GM23338 (cell line): ENCODE measurements around the gene ZBTB7B. TPM values are rescaled to one million over a fixed set of nuclear protein-coding genes. Genes with fewer than 3 reads are reported as not detected.

Experiments
- ATAC-seq: fragments of 200-7000 bp; cut with Tn5 transposase; 3 replicates; pipeline ENCODE4 v1.9.1; 2020
- DNase-seq: peaks from one replicate; pipeline ENCODE4 v3.0.0-alpha.2; 2015; ENCODE audit warnings: low spot score
- H2AFZ ChIP-seq: fragments of 200-600 bp; sonication (generic); 2 replicates; pipeline ENCODE4 v1.8.0; 2016; ENCODE audit warnings: antibody characterized with exemption, mild to moderate bottlenecking, moderate library complexity
- H3F3A ChIP-seq: fragments of 200-600 bp; sonication (generic); replicated peaks from 2 replicates; pipeline ENCODE4 v1.8.0; 2017; ENCODE audit warnings: antibody characterized with exemption, mixed run types, low read depth
- H3K27ac ChIP-seq: fragments of 200-600 bp; sonication (generic); 2 replicates; pipeline ENCODE4 v1.6.1; 2016; ENCODE audit warnings: low read depth
- H3K27me3 ChIP-seq: fragments of 200-600 bp; sonication (generic); 2 replicates; pipeline ENCODE4 v1.8.0; 2016; ENCODE audit warnings: mild to moderate bottlenecking, mixed run types, moderate library complexity; ENCODE audit not compliant: insufficient read depth
- H3K36me3 ChIP-seq: fragments of 200-600 bp; sonication (generic); 2 replicates; pipeline ENCODE4 v1.8.0; 2016; ENCODE audit warnings: mild to moderate bottlenecking; ENCODE audit not compliant: insufficient read depth
- H3K4me1 ChIP-seq: fragments of 200-600 bp; sonication (generic); 2 replicates; pipeline ENCODE4 v1.8.0; 2016; ENCODE audit warnings: mild to moderate bottlenecking, moderate library complexity; ENCODE audit not compliant: insufficient read depth
- H3K4me2 ChIP-seq: fragments of 200-600 bp; sonication (generic); 2 replicates; pipeline ENCODE4 v1.7.1; 2017; ENCODE audit warnings: mixed run types
- H3K4me3 ChIP-seq: fragments of 200-600 bp; sonication (generic); 2 replicates; pipeline ENCODE4 v1.6.1; 2016; ENCODE audit warnings: mixed run types
- H3K79me2 ChIP-seq: fragments of 200-600 bp; sonication (generic); replicated peaks from 2 replicates; pipeline ENCODE4 v1.8.0; 2017; ENCODE audit warnings: mild to moderate bottlenecking; ENCODE audit not compliant: insufficient read depth
- H3K9me2 ChIP-seq: fragments of 200-600 bp; sonication (generic); 2 replicates; pipeline ENCODE4 v1.8.0; 2017; ENCODE audit not compliant: insufficient read depth
- H4K20me1 ChIP-seq: fragments of 200-600 bp; sonication (generic); replicated peaks from 2 replicates; pipeline ENCODE4 v1.8.0; 2017; ENCODE audit warnings: mild to moderate bottlenecking; ENCODE audit not compliant: insufficient read depth
- H3K27ac Mint-ChIP-seq: 2 replicates; pipeline ENCODE4 v1.8.0; 2020; ENCODE audit warnings: inconsistent platforms, mild to moderate bottlenecking, moderate library complexity, mixed read lengths
- H3K27me3 Mint-ChIP-seq: 3 replicates; pipeline ENCODE4 v1.8.0; 2022; ENCODE audit warnings: low read depth, mild to moderate bottlenecking, moderate library complexity, mixed read lengths, inconsistent platforms; ENCODE audit not compliant: insufficient read depth, poor library complexity
- H3K36me3 Mint-ChIP-seq: 3 replicates; pipeline ENCODE4 v1.8.0; 2021; ENCODE audit warnings: low read depth, mild to moderate bottlenecking, inconsistent platforms, moderate library complexity, mixed read lengths
- H3K4me1 Mint-ChIP-seq: 3 replicates; pipeline ENCODE4 v1.8.0; 2020; ENCODE audit warnings: mild to moderate bottlenecking, inconsistent platforms, mixed read lengths
- H3K4me3 Mint-ChIP-seq: 3 replicates; pipeline ENCODE4 v1.8.0; 2021; ENCODE audit warnings: moderate library complexity, mild to moderate bottlenecking, inconsistent platforms, mixed read lengths
- H3K9me3 Mint-ChIP-seq: 3 replicates; pipeline ENCODE4 v1.8.0; 2020; ENCODE audit warnings: moderate library complexity, mild to moderate bottlenecking, inconsistent platforms, mixed read lengths
- EZH2 ChIP-seq: fragments of 200-600 bp; sonication (generic); IDR thresholded peaks from one replicate; pipeline ENCODE4 v1.8.0; 2017; ENCODE audit warnings: antibody characterized with exemption, mild to moderate bottlenecking, low read depth; ENCODE audit not compliant: unreplicated experiment
- EZH2phosphoT487 ChIP-seq: fragments of 200-600 bp; sonication (generic); IDR thresholded peaks from one replicate; pipeline ENCODE4 v1.8.1; 2018; ENCODE audit warnings: antibody characterized with exemption; ENCODE audit not compliant: unreplicated experiment
- POLR2AphosphoS5 ChIP-seq: IDR thresholded peaks from 2 replicates; pipeline ENCODE4 v1.6.1; 2016; ENCODE audit warnings: antibody characterized with exemption, low read depth
- STAT1 ChIP-seq: IDR thresholded peaks from one replicate; pipeline ENCODE4 v1.6.1; 2016; ENCODE audit warnings: antibody characterized with exemption; ENCODE audit not compliant: unreplicated experiment
- ZNF331 ChIP-seq: fragments of 250-450 bp; sonication (Bioruptor Pico); IDR thresholded peaks from 2 replicates; pipeline ENCODE4 v1.5.0; 2020; ENCODE audit warnings: low read depth, mild to moderate bottlenecking, moderate library complexity
- polyA plus RNA-seq: library from polyadenylated mRNA; unstranded; fragments of >200 nt; fragmentation: Nextera tagmentation; extraction: Ambion mirVana; gene quantifications from 2 replicates; pipeline ENCODE4 v1.2.1, GENCODE V29; 2016
- total RNA-seq: library from RNA; depleted of rRNA; stranded (reverse); fragments of >200 nt; shearing (Covaris generic); gene quantifications from 2 replicates; pipeline ENCODE4 v1.2.3, GENCODE V29; 2014
- TF ChIP-seq, protein P1 (sequence below), 2 experiments: fragments of 200-600 bp in 1 of 2; sonication (generic) in 1 of 2; conservative IDR thresholded peaks; 2 replicates each; pipeline versions ENCODE4 v1.5.1 to v1.6.1; 2016 to 2017; ENCODE audit warnings: antibody characterized with exemption in 2 of 2, low read depth in 2 of 2, mild to moderate bottlenecking in 2 of 2, moderate library complexity in 1 of 2
- TF ChIP-seq, protein P2 (sequence below): IDR thresholded peaks from one replicate; pipeline ENCODE4 v1.6.1; 2018; ENCODE audit warnings: antibody characterized with exemption; ENCODE audit not compliant: unreplicated experiment
- TF ChIP-seq, protein P3 (sequence below): fragments of 250-450 bp; sonication (Bioruptor Pico); IDR thresholded peaks from 2 replicates; pipeline ENCODE4 v1.5.0; 2020; ENCODE audit warnings: mild to moderate bottlenecking, moderate library complexity

ZBTB7B gene
- total and polyA plus RNA-seq, 2 experiments from 2014 or later: 3.6 to 32.6 TPM

DNA sequence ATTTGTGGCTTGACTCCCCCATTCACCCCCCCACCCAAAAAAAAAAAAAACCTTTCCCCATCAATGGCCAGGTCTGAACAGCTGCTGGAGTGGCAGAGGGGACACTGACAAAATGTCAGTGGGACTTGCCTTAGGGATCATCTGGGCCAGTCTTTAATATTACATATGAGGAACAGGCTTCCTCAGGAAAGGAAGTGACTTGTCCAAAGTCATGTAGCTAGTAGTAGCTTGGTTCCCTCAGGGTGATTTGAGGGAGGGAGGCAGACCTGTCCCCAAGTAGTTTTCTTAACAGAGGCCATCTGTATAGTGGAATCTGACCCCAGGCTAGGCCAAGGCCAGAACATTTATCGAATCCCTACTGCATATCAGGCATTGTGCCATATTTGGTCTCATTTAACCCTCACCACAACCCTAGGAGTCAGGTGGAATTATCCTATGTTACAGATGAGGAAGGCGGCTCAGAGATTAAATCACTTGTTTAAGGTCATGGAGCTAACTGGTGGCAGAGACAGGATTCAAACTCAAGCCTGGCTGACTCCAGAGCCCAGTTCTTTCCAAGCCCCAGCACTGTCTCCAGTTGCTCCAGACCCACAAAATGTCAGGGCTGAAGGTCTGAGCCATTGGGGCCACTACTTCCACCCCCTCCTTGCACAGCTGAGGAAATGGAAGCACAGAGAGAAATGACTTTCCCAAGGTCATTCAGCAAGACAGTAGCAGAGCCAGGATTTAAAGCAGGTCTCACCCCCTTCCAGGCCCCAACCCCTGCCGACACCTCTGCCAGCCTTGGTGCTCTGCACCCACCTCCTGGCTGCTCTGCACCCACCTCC, 10.4 kb downstream of the ZBTB7B start (continued):
- TF ChIP-seq, protein P1, sequence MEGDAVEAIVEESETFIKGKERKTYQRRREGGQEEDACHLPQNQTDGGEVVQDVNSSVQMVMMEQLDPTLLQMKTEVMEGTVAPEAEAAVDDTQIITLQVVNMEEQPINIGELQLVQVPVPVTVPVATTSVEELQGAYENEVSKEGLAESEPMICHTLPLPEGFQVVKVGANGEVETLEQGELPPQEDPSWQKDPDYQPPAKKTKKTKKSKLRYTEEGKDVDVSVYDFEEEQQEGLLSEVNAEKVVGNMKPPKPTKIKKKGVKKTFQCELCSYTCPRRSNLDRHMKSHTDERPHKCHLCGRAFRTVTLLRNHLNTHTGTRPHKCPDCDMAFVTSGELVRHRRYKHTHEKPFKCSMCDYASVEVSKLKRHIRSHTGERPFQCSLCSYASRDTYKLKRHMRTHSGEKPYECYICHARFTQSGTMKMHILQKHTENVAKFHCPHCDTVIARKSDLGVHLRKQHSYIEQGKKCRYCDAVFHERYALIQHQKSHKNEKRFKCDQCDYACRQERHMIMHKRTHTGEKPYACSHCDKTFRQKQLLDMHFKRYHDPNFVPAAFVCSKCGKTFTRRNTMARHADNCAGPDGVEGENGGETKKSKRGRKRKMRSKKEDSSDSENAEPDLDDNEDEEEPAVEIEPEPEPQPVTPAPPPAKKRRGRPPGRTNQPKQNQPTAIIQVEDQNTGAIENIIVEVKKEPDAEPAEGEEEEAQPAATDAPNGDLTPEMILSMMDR (conservative IDR thresholded peaks at IDR 0.05; ENCODE audit: low read depth in 2 of 2): no peak
- TF ChIP-seq, protein P2, sequence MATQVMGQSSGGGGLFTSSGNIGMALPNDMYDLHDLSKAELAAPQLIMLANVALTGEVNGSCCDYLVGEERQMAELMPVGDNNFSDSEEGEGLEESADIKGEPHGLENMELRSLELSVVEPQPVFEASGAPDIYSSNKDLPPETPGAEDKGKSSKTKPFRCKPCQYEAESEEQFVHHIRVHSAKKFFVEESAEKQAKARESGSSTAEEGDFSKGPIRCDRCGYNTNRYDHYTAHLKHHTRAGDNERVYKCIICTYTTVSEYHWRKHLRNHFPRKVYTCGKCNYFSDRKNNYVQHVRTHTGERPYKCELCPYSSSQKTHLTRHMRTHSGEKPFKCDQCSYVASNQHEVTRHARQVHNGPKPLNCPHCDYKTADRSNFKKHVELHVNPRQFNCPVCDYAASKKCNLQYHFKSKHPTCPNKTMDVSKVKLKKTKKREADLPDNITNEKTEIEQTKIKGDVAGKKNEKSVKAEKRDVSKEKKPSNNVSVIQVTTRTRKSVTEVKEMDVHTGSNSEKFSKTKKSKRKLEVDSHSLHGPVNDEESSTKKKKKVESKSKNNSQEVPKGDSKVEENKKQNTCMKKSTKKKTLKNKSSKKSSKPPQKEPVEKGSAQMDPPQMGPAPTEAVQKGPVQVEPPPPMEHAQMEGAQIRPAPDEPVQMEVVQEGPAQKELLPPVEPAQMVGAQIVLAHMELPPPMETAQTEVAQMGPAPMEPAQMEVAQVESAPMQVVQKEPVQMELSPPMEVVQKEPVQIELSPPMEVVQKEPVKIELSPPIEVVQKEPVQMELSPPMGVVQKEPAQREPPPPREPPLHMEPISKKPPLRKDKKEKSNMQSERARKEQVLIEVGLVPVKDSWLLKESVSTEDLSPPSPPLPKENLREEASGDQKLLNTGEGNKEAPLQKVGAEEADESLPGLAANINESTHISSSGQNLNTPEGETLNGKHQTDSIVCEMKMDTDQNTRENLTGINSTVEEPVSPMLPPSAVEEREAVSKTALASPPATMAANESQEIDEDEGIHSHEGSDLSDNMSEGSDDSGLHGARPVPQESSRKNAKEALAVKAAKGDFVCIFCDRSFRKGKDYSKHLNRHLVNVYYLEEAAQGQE: no peak
- no peak for TF ChIP-seq POLR2AphosphoS5

DNA sequence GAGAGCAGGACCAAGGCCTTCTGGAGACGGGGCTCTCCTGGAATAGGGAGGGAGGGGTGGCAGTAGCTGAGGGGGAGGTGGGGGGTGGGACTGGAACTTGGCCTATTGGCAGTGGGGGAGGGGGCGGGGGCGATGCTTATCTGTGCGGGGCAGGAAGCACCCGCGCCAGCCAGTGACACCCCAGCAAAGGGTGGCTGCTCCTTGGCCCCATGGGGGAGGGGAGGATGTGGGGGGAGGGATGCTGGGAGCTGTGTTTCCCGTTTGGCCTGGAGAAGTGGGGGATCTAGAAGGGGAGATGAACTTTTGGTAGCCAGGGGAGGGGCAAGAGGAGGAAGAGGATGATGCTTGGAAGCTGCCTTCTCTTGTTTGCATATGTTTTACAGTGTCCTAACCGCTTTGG, 11.0 kb downstream of the ZBTB7B start:
- Histone ChIP-seq H3K27me3 (no peaks in the 10 kb centered on the region), H3K4me1 (peaks cover 50% of the 10 kb centered on the region), H3K79me2 (peaks cover 9% of the 10 kb centered on the region), H3F3A (0 out of 2 replicates have a peak, but pooled peaks cover 3% of the 10 kb centered on the region), H2AFZ (no peak overlapping the region), H3K9me2 (no peaks in the 10 kb centered on the region), H3K27ac (no peak overlapping the region), H3K36me3 (no peaks in the 10 kb centered on the region), H3K4me3 (no peak overlapping the region), H4K20me1 (peaks cover 10% of the 10 kb centered on the region), H3K4me2 (no peak overlapping the region)
- ATAC-seq: no peak
- H3K4me1 Mint-ChIP-seq: peaks cover 57% of the 10 kb centered on the region
- H3K27me3 Mint-ChIP-seq: peaks cover 28% of the 10 kb centered on the region
- no peak for DNase-seq
- no peak overlapping the region for H3K27ac Mint-ChIP-seq
- no peak overlapping the region for H3K4me3 Mint-ChIP-seq
- no peaks in the 10 kb centered on the region for H3K9me3 Mint-ChIP-seq
- H3K36me3 Mint-ChIP-seq: peaks cover 30% of the 10 kb centered on the region
- TF ChIP-seq EZH2: no peak
- TF ChIP-seq EZH2phosphoT487: no peak
- TF ChIP-seq POLR2AphosphoS5: no peak
- TF ChIP-seq ZNF331 (CRISPR knock-in tag): no peak
- TF ChIP-seq STAT1: no peak
- TF ChIP-seq, protein P2: no peak
- TF ChIP-seq, protein P3, sequence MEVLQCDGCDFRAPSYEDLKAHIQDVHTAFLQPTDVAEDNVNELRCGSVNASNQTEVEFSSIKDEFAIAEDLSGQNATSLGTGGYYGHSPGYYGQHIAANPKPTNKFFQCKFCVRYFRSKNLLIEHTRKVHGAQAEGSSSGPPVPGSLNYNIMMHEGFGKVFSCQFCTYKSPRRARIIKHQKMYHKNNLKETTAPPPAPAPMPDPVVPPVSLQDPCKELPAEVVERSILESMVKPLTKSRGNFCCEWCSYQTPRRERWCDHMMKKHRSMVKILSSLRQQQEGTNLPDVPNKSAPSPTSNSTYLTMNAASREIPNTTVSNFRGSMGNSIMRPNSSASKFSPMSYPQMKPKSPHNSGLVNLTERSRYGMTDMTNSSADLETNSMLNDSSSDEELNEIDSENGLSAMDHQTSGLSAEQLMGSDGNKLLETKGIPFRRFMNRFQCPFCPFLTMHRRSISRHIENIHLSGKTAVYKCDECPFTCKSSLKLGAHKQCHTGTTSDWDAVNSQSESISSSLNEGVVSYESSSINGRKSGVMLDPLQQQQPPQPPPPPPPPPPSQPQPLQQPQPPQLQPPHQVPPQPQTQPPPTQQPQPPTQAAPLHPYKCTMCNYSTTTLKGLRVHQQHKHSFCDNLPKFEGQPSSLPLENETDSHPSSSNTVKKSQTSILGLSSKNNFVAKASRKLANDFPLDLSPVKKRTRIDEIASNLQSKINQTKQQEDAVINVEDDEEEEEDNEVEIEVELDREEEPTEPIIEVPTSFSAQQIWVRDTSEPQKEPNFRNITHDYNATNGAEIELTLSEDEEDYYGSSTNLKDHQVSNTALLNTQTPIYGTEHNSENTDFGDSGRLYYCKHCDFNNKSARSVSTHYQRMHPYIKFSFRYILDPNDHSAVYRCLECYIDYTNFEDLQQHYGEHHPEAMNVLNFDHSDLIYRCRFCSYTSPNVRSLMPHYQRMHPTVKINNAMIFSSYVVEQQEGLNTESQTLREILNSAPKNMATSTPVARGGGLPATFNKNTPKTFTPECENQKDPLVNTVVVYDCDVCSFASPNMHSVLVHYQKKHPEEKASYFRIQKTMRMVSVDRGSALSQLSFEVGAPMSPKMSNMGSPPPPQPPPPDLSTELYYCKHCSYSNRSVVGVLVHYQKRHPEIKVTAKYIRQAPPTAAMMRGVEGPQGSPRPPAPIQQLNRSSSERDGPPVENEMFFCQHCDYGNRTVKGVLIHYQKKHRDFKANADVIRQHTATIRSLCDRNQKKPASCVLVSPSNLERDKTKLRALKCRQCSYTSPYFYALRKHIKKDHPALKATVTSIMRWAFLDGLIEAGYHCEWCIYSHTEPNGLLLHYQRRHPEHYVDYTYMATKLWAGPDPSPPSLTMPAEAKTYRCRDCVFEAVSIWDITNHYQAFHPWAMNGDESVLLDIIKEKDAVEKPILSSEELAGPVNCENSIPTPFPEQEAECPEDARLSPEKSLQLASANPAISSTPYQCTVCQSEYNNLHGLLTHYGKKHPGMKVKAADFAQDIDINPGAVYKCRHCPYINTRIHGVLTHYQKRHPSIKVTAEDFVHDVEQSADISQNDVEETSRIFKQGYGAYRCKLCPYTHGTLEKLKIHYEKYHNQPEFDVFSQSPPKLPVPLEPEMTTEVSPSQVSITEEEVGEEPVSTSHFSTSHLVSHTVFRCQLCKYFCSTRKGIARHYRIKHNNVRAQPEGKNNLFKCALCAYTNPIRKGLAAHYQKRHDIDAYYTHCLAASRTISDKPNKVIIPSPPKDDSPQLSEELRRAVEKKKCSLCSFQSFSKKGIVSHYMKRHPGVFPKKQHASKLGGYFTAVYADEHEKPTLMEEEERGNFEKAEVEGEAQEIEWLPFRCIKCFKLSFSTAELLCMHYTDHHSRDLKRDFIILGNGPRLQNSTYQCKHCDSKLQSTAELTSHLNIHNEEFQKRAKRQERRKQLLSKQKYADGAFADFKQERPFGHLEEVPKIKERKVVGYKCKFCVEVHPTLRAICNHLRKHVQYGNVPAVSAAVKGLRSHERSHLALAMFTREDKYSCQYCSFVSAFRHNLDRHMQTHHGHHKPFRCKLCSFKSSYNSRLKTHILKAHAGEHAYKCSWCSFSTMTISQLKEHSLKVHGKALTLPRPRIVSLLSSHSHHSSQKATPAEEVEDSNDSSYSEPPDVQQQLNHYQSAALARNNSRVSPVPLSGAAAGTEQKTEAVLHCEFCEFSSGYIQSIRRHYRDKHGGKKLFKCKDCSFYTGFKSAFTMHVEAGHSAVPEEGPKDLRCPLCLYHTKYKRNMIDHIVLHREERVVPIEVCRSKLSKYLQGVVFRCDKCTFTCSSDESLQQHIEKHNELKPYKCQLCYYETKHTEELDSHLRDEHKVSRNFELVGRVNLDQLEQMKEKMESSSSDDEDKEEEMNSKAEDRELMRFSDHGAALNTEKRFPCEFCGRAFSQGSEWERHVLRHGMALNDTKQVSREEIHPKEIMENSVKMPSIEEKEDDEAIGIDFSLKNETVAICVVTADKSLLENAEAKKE: no peak
